Inferior parietal cortex (tissue), 1 donor: ENCODE results near the gene ANKRD11.
A peak's percentile ranks its signal among the peaks of the same experiment; 100 is the strongest.
"Not testable (repeated sequence)": the region's sequence is repeated elsewhere in the genome, so short reads cannot be mapped to it uniquely, and the experiment has no call there.

Source experiments
- DNase-seq: peaks from one replicate; pipeline ENCODE4 v3.0.0-alpha.2; 2016; ENCODE audit errors: extremely low spot score

ANKRD11 gene

DNA sequence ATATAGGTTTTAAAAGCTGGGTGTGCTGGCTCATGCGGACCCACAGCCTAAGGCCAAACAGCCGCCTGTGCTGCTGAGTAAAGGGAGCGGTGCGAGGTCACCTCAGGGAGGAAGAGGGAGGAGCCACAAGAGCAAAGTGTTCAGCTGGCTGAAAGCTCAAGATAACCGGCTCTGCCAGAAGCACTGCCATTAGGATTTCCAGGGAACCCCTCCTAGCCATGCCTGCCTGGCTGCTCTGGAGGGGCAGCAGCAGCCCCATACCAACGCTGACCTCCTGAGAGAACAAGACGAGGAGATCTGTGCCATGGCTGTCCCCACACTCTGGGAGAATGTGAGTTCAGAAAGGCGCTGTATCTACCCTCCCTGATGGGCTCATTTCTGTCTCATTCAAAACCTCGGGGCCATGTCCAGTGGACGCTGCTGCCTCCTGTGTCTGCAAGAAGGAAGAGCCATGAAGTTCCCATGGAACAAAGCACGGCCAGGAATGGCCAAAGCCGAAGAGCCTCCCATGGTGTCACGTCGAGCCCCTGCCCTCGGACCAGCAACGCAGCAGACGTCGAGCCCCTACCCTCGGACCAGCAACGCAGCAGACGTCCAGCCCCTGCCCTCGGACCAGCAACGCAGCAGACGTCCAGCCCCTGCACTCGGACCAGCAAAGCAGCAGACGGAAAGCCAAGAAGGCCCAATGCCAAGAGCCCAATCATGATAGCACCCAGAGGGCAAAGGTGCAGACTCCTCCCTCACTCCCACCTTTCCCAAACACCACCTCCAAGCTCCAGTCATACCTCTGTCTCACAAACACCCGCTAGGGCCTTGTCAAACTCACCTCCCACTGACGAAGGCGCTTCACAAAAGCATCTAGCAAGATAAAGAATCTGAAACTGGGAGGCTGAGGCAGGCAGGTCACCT is 107.0 kb downstream of the ANKRD11 start:
- no peak for DNase-seq

GRCh38 chr16:89382555-89382954 is 107.8 kb downstream of the ANKRD11 start:
- not testable (repeated sequence) for DNase-seq

- DNase-seq, result no peak
These were observed 108.6 kb downstream of the ANKRD11 start for GRCh38 chr16:89381788-89382187.

DNA sequence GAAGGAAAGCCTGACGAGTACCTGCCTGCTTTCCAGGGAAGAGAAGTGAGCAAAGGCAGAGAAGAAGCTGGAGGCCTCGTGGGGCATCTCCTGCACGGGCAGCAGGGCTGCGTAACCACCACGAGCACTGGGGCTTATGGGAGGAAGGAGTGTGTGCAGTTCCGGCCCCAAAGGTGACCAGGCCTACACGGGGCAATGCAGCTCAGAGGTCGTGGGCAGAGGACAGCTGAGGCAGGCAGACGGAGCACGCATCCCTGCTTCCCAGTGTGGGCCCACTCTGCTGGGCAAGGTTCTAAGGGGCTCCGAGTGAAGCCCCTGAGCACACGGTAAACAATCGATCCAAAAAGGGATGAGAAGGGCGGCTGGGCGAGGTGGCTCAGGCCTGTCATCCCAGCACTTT is 109.7 kb downstream of the ANKRD11 start:
- no peak for DNase-seq

DNA sequence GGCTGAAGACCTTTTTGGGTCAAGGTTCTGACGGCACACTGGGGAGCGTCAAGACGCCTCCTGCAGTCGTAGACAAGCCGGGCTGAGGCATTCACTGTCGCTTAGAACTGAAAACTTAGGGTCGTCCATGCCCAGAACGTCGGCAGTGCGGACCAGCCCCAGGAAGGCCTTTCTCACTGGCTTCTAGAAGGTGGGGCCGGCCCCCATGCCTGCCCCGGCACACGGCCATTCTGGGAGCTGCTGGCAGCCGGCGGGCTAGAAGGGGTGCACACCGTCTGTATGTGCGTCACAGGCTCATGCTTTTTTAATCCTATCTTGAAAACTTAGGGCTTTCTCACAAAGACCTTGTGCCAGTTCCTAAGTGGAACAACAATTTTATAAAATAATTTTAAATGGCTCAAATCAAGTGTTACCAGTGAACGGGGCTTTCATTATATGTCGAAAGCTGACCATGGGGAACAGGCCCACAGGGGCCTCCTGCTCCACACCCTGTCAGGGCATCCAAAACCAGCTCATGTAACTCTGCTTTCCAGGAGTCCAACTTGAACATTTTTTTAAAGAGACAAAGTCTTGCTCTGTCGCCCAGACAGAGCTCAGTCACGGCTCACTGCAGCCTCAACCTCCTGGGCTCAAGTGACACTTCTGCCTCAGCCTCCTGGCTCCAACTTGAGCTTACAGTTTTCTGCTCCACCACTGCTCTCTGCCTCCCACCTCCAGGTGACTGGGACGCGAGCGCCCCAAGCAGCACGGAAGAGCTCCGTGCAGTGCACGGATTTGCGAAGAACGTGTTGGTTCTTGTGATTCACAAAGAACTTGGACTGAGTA is 111.2 kb downstream of the ANKRD11 start:
- DNase-seq, result no peak

- DNase-seq, result no peak
These were observed 112.9 kb downstream of the ANKRD11 start for GRCh38 chr16:89377453-89377848.

- DNase-seq, result no peak
These were observed 113.4 kb downstream of the ANKRD11 start for GRCh38 chr16:89376812-89377452.

GRCh38 chr16:89375686-89376085 is 114.7 kb downstream of the ANKRD11 start:
- no peak for DNase-seq

DNA sequence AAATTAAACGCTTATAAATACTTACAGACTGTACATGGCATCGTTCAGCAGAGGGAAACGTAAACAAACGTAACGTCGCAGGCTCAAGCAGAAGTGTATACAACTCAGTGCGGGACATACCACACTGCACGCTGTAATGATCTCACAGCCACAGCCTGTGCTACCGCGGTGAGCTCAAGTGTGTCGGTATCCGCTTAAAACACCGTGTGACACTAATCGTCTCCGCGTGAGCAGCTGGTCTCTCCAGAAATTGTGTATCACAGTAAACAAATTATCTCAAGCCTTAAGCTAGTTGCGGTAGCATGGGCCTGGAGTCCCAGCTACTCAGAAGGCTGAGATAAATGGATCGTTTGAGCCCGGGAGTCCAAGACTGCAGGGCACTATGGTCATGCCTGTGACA is 115.3 kb downstream of the ANKRD11 start:
- no peak for DNase-seq

DNA sequence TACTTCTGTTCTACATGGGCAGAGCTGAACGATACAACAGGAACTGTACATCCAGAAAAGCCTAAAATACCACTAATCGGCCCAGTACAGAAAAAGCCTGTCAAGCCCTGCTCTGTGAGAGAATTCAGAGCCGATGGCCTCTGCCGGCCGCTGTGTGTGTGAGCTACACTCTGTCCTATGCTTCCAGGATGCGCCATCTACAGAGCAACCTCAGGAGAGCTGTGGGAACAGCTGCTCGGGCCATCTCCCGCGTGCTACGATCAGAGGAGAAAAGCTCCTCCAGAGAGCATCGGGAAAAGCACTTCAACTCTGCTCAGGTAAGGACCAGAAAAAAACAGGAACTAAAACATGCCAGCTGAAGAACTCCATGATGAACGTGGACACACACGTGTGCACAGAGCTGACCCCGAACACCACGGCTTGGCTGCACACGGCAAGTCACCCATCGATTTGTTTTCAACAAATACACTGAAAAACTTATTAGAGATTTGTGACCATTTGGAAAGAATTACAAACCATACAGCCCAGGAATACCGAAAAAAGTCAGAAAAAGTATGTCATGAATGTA is 115.9 kb downstream of the ANKRD11 start:
- peak; percentile 59 for DNase-seq

- no peak for DNase-seq
These were observed 116.8 kb downstream of the ANKRD11 start for GRCh38 chr16:89373355-89374110.

GRCh38 chr16:89371968-89372634 is 118.3 kb downstream of the ANKRD11 start:
- no peak for DNase-seq

- no peak for DNase-seq
These were observed 119.0 kb downstream of the ANKRD11 start for GRCh38 chr16:89371386-89371785.

DNA sequence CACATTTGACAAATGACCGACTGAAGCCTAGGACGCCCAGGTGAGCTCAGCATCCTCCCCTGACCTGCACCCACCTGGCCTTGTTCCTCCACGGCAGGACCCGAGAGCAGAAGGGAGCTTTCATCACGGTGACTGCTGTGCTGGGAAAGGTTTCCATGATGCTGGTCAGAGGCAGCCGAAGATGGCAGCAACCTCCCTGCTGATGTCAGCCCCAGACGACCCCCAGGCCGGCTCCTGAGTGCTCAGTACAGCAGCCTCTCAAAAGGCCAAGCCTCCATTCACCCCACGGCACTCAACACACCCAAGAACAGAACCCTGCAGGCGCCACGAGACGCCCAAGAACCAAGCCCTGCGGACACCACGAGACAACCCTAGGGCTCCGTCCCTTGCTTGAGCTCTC is 119.8 kb downstream of the ANKRD11 start:
- no peak for DNase-seq

DNA sequence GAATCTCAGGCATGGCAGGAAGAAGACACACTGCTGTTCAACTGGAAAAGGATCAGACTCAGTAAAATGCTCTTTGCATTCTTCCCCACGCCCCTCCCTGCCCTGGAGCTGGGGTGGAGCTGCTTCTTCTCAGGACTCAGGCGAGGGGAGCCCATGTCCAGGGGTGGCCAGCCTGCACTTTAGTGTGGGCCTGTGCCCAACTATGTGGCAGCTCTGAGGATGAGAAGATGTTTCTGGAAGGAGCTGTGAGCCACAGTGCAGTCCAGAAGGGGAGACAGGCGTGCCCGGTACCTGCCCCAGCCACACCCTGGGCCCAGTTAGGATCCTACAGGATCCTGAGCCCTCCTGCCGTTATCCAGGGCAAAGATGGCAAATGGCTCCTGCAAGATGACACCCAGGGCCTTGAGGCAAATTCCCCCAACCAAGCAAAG is 120.3 kb downstream of the ANKRD11 start:
- DNase-seq, result no peak

GRCh38 chr16:89369266-89369895 is 121.0 kb downstream of the ANKRD11 start:
- DNase-seq, result no peak

DNA sequence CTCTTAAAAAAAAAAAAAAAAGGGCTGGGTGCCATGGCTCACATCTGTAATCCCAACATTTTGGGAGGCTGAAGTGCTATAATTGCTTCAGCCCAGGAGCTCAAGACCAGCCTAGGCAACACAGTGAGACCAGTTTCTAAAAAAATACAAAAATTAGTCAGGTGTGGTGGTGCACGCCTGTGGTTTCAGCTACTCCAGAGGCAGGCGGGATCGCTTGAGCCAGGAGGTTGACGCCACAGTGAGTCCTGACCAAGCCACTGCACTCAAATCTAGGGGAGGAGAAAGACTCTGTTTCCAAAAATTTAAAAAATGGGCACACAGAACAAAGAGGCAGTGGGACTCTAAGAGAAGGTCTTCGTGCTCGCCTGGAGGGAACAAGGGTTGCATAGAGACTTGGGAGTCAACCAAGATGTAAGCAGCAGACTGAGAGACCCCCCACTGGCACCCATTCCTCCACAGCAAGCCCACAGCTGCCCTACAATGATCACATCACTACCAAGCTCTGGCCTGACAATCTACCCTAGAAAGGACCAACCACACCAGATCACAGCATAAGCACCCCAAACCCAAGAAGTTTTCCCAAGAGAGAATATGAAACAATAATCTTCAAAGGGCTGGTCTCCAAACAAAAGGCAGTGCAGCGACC is 121.6 kb downstream of the ANKRD11 start:
- DNase-seq, result no peak

- no peak for DNase-seq
These were observed 122.8 kb downstream of the ANKRD11 start for GRCh38 chr16:89367538-89367915.
